ENCODE results near the gene KIF5C. TPM values are rescaled to one million over a fixed set of nuclear protein-coding genes. Genes with fewer than 3 reads are reported as not detected.

KIF5C gene
- total and polyA plus RNA-seq, 2 donors = 0.19 to 1.4 TPM

- no peaks in the 10 kb centered on the region for H3K27me3 ChIP-seq (ENCODE audit: control insufficient read depth in 2 of 2, insufficient read depth in 1 of 2, low read length in 1 of 2)
- H3K36me3 ChIP-seq (ENCODE audit: control insufficient read depth in 2 of 2, insufficient read depth in 2 of 2, low read length in 1 of 2) = no peaks in the 10 kb centered on the region
- H3K4me3 ChIP-seq (ENCODE audit: low read length in 2 of 2) = no peak overlapping the region
- WGBS = 96% methylated on average over 7 of the region's 7 CpGs
- no peak for DNase-seq (ENCODE audit: low read depth in 6 of 9, low spot score in 9 of 9)
- H3K4me1 ChIP-seq (ENCODE audit: control insufficient read depth in 2 of 2, insufficient read depth in 2 of 2, low read length in 2 of 2) = no peaks in the 10 kb centered on the region
- H3K9me3 ChIP-seq (ENCODE audit: control insufficient read depth in 2 of 2, insufficient read depth in 1 of 2, low read length in 1 of 2) = no peaks in the 10 kb centered on the region
- H3K27ac ChIP-seq (ENCODE audit: low read depth in 1 of 2, low read length in 1 of 2) = no peak overlapping the region
Observed at GRCh38 chr2:148899638-148900318, 24.8 kb downstream of the KIF5C start.

GRCh38 chr2:148900350-148900837 is 25.4 kb downstream of the KIF5C start:
- Histone ChIP-seq H3K27me3 (ENCODE audit: control insufficient read depth in 2 of 2, insufficient read depth in 1 of 2, low read length in 1 of 2) (no peaks in the 10 kb centered on the region), H3K9me3 (ENCODE audit: control insufficient read depth in 2 of 2, insufficient read depth in 1 of 2, low read length in 1 of 2) (no peaks in the 10 kb centered on the region), H3K4me1 (ENCODE audit: control insufficient read depth in 2 of 2, insufficient read depth in 2 of 2, low read length in 2 of 2) (no peaks in the 10 kb centered on the region), H3K36me3 (ENCODE audit: control insufficient read depth in 2 of 2, insufficient read depth in 2 of 2, low read length in 1 of 2) (no peaks in the 10 kb centered on the region), H3K4me3 (ENCODE audit: low read length in 2 of 2) (no peak overlapping the region), H3K27ac (ENCODE audit: low read depth in 1 of 2, low read length in 1 of 2) (no peak overlapping the region)
- no peak for DNase-seq (ENCODE audit: low read depth in 6 of 9, low spot score in 9 of 9)
- 94% methylated on average over 2 of the region's 2 CpGs for WGBS

GRCh38 chr2:148901142-148901541 is 26.1 kb downstream of the KIF5C start:
- Histone ChIP-seq H3K27ac (ENCODE audit: low read depth in 1 of 2, low read length in 1 of 2) (no peak overlapping the region), H3K9me3 (ENCODE audit: control insufficient read depth in 2 of 2, insufficient read depth in 1 of 2, low read length in 1 of 2) (no peaks in the 10 kb centered on the region), H3K36me3 (ENCODE audit: control insufficient read depth in 2 of 2, insufficient read depth in 2 of 2, low read length in 1 of 2) (no peaks in the 10 kb centered on the region), H3K4me1 (ENCODE audit: control insufficient read depth in 2 of 2, insufficient read depth in 2 of 2, low read length in 2 of 2) (no peaks in the 10 kb centered on the region), H3K27me3 (ENCODE audit: control insufficient read depth in 2 of 2, insufficient read depth in 1 of 2, low read length in 1 of 2) (peaks cover 0 to 2% of the 10 kb centered on the region in 2 donors), H3K4me3 (ENCODE audit: low read length in 2 of 2) (no peak overlapping the region)
- WGBS = 57% methylated on average over 1 of the region's 1 CpG
- no peak for DNase-seq (ENCODE audit: low read depth in 6 of 9, low spot score in 9 of 9)

- Histone ChIP-seq H3K9me3 (ENCODE audit: control insufficient read depth in 2 of 2, insufficient read depth in 1 of 2, low read length in 1 of 2) (peaks cover 0 to 3% of the 10 kb centered on the region in 2 donors), H3K4me1 (ENCODE audit: control insufficient read depth in 2 of 2, insufficient read depth in 2 of 2, low read length in 2 of 2) (no peaks in the 10 kb centered on the region), H3K27me3 (ENCODE audit: control insufficient read depth in 2 of 2, insufficient read depth in 1 of 2, low read length in 1 of 2) (peaks cover 0 to 2% of the 10 kb centered on the region in 2 donors), H3K4me3 (ENCODE audit: low read length in 2 of 2) (no peak overlapping the region), H3K36me3 (ENCODE audit: control insufficient read depth in 2 of 2, insufficient read depth in 2 of 2, low read length in 1 of 2) (no peaks in the 10 kb centered on the region), H3K27ac (ENCODE audit: low read depth in 1 of 2, low read length in 1 of 2) (no peak overlapping the region)
- DNase-seq (ENCODE audit: low read depth in 6 of 9, low spot score in 9 of 9) = no peak
- 93% methylated on average over 1 of the region's 1 CpG for WGBS
Observed at GRCh38 chr2:148902798-148903197, 27.8 kb downstream of the KIF5C start.

GRCh38 chr2:148903294-148903693 is 28.3 kb downstream of the KIF5C start:
- Histone ChIP-seq H3K27ac (ENCODE audit: low read depth in 1 of 2, low read length in 1 of 2) (no peak overlapping the region), H3K4me3 (ENCODE audit: low read length in 2 of 2) (no peak overlapping the region), H3K36me3 (ENCODE audit: control insufficient read depth in 2 of 2, insufficient read depth in 2 of 2, low read length in 1 of 2) (no peaks in the 10 kb centered on the region), H3K9me3 (ENCODE audit: control insufficient read depth in 2 of 2, insufficient read depth in 1 of 2, low read length in 1 of 2) (peaks cover 0 to 3% of the 10 kb centered on the region in 2 donors), H3K27me3 (ENCODE audit: control insufficient read depth in 2 of 2, insufficient read depth in 1 of 2, low read length in 1 of 2) (peaks cover 0 to 2% of the 10 kb centered on the region in 2 donors), H3K4me1 (ENCODE audit: control insufficient read depth in 2 of 2, insufficient read depth in 2 of 2, low read length in 2 of 2) (no peaks in the 10 kb centered on the region)
- no peak for DNase-seq (ENCODE audit: low read depth in 6 of 9, low spot score in 9 of 9)
- 92% methylated on average over 6 of the region's 6 CpGs for WGBS

GRCh38 chr2:148903979-148904378 is 29.0 kb downstream of the KIF5C start:
- Histone ChIP-seq H3K27ac (ENCODE audit: low read depth in 1 of 2, low read length in 1 of 2) (no peak overlapping the region), H3K27me3 (ENCODE audit: control insufficient read depth in 2 of 2, insufficient read depth in 1 of 2, low read length in 1 of 2) (peaks cover 0 to 2% of the 10 kb centered on the region in 2 donors), H3K9me3 (ENCODE audit: control insufficient read depth in 2 of 2, insufficient read depth in 1 of 2, low read length in 1 of 2) (peaks cover 0 to 3% of the 10 kb centered on the region in 2 donors), H3K4me1 (ENCODE audit: control insufficient read depth in 2 of 2, insufficient read depth in 2 of 2, low read length in 2 of 2) (no peaks in the 10 kb centered on the region), H3K36me3 (ENCODE audit: control insufficient read depth in 2 of 2, insufficient read depth in 2 of 2, low read length in 1 of 2) (no peaks in the 10 kb centered on the region), H3K4me3 (ENCODE audit: low read length in 2 of 2) (no peak overlapping the region)
- no peak for DNase-seq (ENCODE audit: low read depth in 6 of 9, low spot score in 9 of 9)
- WGBS = 81% methylated on average over 4 of the region's 4 CpGs

- peaks cover 0 to 3% of the 10 kb centered on the region in 2 donors for H3K9me3 ChIP-seq (ENCODE audit: control insufficient read depth in 2 of 2, insufficient read depth in 1 of 2, low read length in 1 of 2)
- no peaks in the 10 kb centered on the region for H3K36me3 ChIP-seq (ENCODE audit: control insufficient read depth in 2 of 2, insufficient read depth in 2 of 2, low read length in 1 of 2)
- peaks cover 0 to 2% of the 10 kb centered on the region in 2 donors for H3K27me3 ChIP-seq (ENCODE audit: control insufficient read depth in 2 of 2, insufficient read depth in 1 of 2, low read length in 1 of 2)
- no peak overlapping the region for H3K4me3 ChIP-seq (ENCODE audit: low read length in 2 of 2)
- H3K27ac ChIP-seq (ENCODE audit: low read depth in 1 of 2, low read length in 1 of 2) = no peak overlapping the region
- 71% methylated on average over 4 of the region's 4 CpGs for WGBS
- DNase-seq (ENCODE audit: low read depth in 6 of 9, low spot score in 9 of 9) = no peak
- H3K4me1 ChIP-seq (ENCODE audit: control insufficient read depth in 2 of 2, insufficient read depth in 2 of 2, low read length in 2 of 2) = no peaks in the 10 kb centered on the region
Observed at GRCh38 chr2:148906124-148906523, 31.1 kb downstream of the KIF5C start.

GRCh38 chr2:148907085-148907785 is 32.2 kb downstream of the KIF5C start:
- no peak for DNase-seq (ENCODE audit: low read depth in 6 of 9, low spot score in 9 of 9)
- H3K27me3 ChIP-seq (ENCODE audit: control insufficient read depth in 2 of 2, insufficient read depth in 1 of 2, low read length in 1 of 2) = peaks cover 0 to 2% of the 10 kb centered on the region in 2 donors
- H3K9me3 ChIP-seq (ENCODE audit: control insufficient read depth in 2 of 2, insufficient read depth in 1 of 2, low read length in 1 of 2) = peaks cover 0 to 3% of the 10 kb centered on the region in 2 donors
- no peaks in the 10 kb centered on the region for H3K4me1 ChIP-seq (ENCODE audit: control insufficient read depth in 2 of 2, insufficient read depth in 2 of 2, low read length in 2 of 2)
- WGBS = 93% methylated on average over 5 of the region's 5 CpGs
- H3K4me3 ChIP-seq (ENCODE audit: low read length in 2 of 2) = no peak overlapping the region
- H3K36me3 ChIP-seq (ENCODE audit: control insufficient read depth in 2 of 2, insufficient read depth in 2 of 2, low read length in 1 of 2) = no peaks in the 10 kb centered on the region
- H3K27ac ChIP-seq (ENCODE audit: low read depth in 1 of 2, low read length in 1 of 2) = no peak overlapping the region

GRCh38 chr2:148909114-148909513 is 34.1 kb downstream of the KIF5C start:
- WGBS = 87% methylated on average over 8 of the region's 8 CpGs

More at GRCh38 chr2:148909114-148909513, 34.1 kb downstream of the KIF5C start:
- DNase-seq (ENCODE audit: low read depth in 6 of 9, low spot score in 9 of 9) = no peak
- Histone ChIP-seq H3K4me3 (ENCODE audit: low read length in 2 of 2) (no peak overlapping the region), H3K36me3 (ENCODE audit: control insufficient read depth in 2 of 2, insufficient read depth in 2 of 2, low read length in 1 of 2) (no peaks in the 10 kb centered on the region), H3K27ac (ENCODE audit: low read depth in 1 of 2, low read length in 1 of 2) (no peak overlapping the region), H3K9me3 (ENCODE audit: control insufficient read depth in 2 of 2, insufficient read depth in 1 of 2, low read length in 1 of 2) (peaks cover 0 to 3% of the 10 kb centered on the region in 2 donors), H3K27me3 (ENCODE audit: control insufficient read depth in 2 of 2, insufficient read depth in 1 of 2, low read length in 1 of 2) (peaks cover 0 to 2% of the 10 kb centered on the region in 2 donors), H3K4me1 (ENCODE audit: control insufficient read depth in 2 of 2, insufficient read depth in 2 of 2, low read length in 2 of 2) (no peaks in the 10 kb centered on the region)
